CD4-positive, alpha-beta T cell treated with Interleukin-12 subunit alpha and Interleukin-12 subunit beta, for 1 hour (primary cell): ENCODE data around the gene CD36.

Experiments used
- DNase-seq: peaks from one replicate; pipeline ENCODE4 v3.0.0-alpha.2; 2020

The CD36 gene

GRCh38 chr7:80637911-80638765 is at the start of gene CD36:
Gene CD36 (plus strand): TSS chr7:80638642. CDS start chr7:80646741, 8,099 bp downstream.
- no peak for DNase-seq

GRCh38 chr7:80589631-80590030 is 48.8 kb upstream of the CD36 start:
- no peak for DNase-seq

- no peak for DNase-seq
Measured at GRCh38 chr7:80591654-80592053, 46.8 kb upstream of the CD36 start.

- no peak for DNase-seq
Measured at GRCh38 chr7:80593869-80594586, 44.4 kb upstream of the CD36 start.

GRCh38 chr7:80596933-80597517 is 41.4 kb upstream of the CD36 start:
- DNase-seq, result no peak

GRCh38 chr7:80597875-80598274 is 40.6 kb upstream of the CD36 start:
- no peak for DNase-seq

- DNase-seq, result no peak
Measured at GRCh38 chr7:80600046-80600445, 38.4 kb upstream of the CD36 start.

GRCh38 chr7:80601999-80602398 is 36.4 kb upstream of the CD36 start:
- DNase-seq, result no peak

- no peak for DNase-seq
Measured at GRCh38 chr7:80603940-80604339, 34.5 kb upstream of the CD36 start.

GRCh38 chr7:80604436-80604835 is 34.0 kb upstream of the CD36 start:
- no peak for DNase-seq

- no peak for DNase-seq
Measured at GRCh38 chr7:80607136-80607535, 31.3 kb upstream of the CD36 start.

GRCh38 chr7:80608336-80608735 is 30.1 kb upstream of the CD36 start:
- no peak for DNase-seq

GRCh38 chr7:80609751-80610150 is 28.7 kb upstream of the CD36 start:
- no peak for DNase-seq

GRCh38 chr7:80611353-80611752 is 27.1 kb upstream of the CD36 start:
- no peak for DNase-seq

GRCh38 chr7:80611779-80612178 is 26.7 kb upstream of the CD36 start:
- DNase-seq, result no peak

- no peak for DNase-seq
Measured at GRCh38 chr7:80612880-80613279, 25.6 kb upstream of the CD36 start.

GRCh38 chr7:80613519-80613918 is 24.9 kb upstream of the CD36 start:
- DNase-seq, result no peak

- no peak for DNase-seq
Measured at GRCh38 chr7:80614851-80615271, 23.6 kb upstream of the CD36 start.

GRCh38 chr7:80618096-80618495 is 20.3 kb upstream of the CD36 start:
- no peak for DNase-seq

GRCh38 chr7:80619741-80620140 is 18.7 kb upstream of the CD36 start:
- no peak for DNase-seq

- no peak for DNase-seq
Measured at GRCh38 chr7:80622541-80622940, 15.9 kb upstream of the CD36 start.

GRCh38 chr7:80623503-80624252 is 14.8 kb upstream of the CD36 start:
- DNase-seq, result no peak

- no peak for DNase-seq
Measured at GRCh38 chr7:80624763-80625162, 13.7 kb upstream of the CD36 start.
